ENCODE measurements around the gene NT5C1A. TPM values are rescaled to one million over a fixed set of nuclear protein-coding genes. Genes with fewer than 3 reads are reported as not detected.
A peak's percentile ranks its signal among the peaks of the same experiment; 100 is the strongest.

Gene NT5C1A
- total and polyA plus RNA-seq, 5 donors from 2014 or later, result 0.37 to 0.47 TPM; not detected in 3

DNA sequence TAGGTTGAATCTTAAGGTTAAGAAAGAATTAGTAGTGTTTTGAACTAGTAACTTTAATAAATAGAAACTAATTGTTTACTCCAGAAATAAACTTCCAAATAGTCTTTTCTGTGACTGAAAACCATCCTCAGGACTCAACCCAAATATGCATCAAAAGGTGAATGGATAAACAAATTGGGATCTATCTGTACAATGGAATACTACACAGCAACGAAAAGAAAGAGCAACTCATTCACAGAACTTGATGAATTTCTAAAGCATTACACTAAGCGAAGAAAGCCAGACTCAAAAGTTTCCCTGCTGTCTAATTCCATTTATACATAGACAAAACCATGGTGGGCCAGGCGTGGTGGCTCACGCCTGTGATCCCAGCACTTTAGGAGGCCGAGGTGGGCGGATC is 57.4 kb downstream of the NT5C1A start:
- Histone ChIP-seq H3K27ac (ENCODE audit: insufficient read depth, low read length, poor library complexity, severe bottlenecking) (no peak overlapping the region), H3K4me1 (ENCODE audit: control insufficient read depth, insufficient read depth, low read length, poor library complexity, severe bottlenecking) (peaks cover 4% of the 10 kb centered on the region), H3K27me3 (ENCODE audit: control insufficient read depth, insufficient read depth, low read length) (peaks cover 2% of the 10 kb centered on the region), H3K4me3 (ENCODE audit: low read depth, low read length) (no peak overlapping the region), H3K36me3 (ENCODE audit: control insufficient read depth, insufficient read depth, low read length) (no peaks in the 10 kb centered on the region), H3K9me3 (ENCODE audit: control insufficient read depth in 2 of 2, low read length in 2 of 2) (no peaks in the 10 kb centered on the region)
- Mint-ChIP-seq H3K36me3 (no peaks in the 10 kb centered on the region), H3K9me3 (peaks cover 0 to 1% (median 0%) of the 10 kb centered on the region in 7 donors), H3K27me3 (no peaks in the 10 kb centered on the region), H3K4me3 (no peak overlapping the region), H3K27ac (no peak overlapping the region), H3K4me1 (peaks cover 0 to 4% (median under 1%) of the 10 kb centered on the region in 4 donors)
- DNase-seq (no peak), ATAC-seq (ENCODE audit: low read depth in 2 of 2) (no peak)

DNA sequence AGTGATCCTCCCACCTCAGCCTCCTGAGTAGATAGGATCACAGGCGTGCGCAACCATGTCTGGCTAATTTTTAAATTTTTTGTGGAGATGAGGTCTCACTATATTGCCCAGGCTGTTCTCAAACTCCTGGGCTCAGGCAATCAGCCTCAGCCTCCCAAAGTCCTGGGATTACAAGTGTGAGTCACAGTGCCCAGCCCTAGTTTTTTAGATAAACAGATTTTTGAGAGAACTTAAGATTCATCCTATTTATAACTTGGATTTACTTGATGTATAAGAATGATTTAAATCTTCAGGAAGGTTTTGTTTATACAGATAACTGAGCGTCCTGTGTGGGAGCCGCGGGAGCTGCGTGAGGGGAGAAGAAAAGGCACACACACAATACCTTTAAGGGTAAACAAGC is 58.7 kb downstream of the NT5C1A start:
- H3K9me3 ChIP-seq (ENCODE audit: control insufficient read depth in 2 of 2, low read length in 2 of 2), result no peaks in the 10 kb centered on the region
- H3K27ac ChIP-seq (ENCODE audit: insufficient read depth, low read length, poor library complexity, severe bottlenecking), result no peak overlapping the region

DNA sequence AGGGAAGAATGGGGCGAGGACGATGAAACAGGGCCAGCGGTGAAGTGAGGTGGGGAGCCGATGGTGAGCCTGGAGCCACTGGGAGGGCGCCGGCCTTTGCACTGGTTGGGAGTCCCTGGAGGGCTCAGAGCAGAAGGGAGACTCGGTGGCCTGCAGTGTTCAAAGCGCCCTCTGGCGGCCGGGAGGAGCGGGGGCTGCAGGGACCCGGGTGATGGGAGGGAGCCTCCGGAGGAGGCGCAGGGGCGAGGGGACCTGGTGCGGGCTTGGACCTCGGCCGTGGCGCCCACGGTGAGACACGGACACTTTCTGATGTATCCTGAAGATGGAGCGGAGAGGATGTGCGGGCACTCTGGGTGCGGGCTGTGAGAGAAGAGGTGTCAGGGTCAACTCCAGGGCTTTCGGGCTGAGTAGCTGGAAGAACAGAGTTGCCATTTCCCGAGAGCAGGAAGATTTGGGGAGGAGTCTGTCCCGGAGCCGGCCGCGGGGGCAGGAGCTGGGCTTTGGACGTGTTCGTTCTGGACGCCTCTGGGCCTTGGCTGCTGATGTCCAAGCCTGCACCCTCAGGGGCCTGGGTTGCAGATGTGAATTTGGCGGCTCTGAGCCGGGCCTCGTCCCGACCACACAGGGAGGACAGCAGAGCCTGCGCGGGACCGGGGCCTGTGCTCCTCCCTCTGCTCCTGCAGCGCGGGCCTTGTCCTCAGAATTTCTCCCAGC is 62.1 kb downstream of the NT5C1A start:
- H3K27ac Mint-ChIP-seq, result no peak overlapping the region

More for the DNA sequence above, 58.7 kb downstream of the NT5C1A start:
- peaks cover 2% of the 10 kb centered on the region for H3K27me3 ChIP-seq (ENCODE audit: control insufficient read depth, insufficient read depth, low read length)
- H3K4me1 ChIP-seq (ENCODE audit: control insufficient read depth, insufficient read depth, low read length, poor library complexity, severe bottlenecking), result peaks cover 6% of the 10 kb centered on the region
- Mint-ChIP-seq H3K4me3 (no peak overlapping the region), H3K4me1 (peaks cover 0 to 4% (median 2%) of the 10 kb centered on the region in 4 donors), H3K9me3 (peaks cover 0 to 1% (median 0%) of the 10 kb centered on the region in 7 donors), H3K27ac (no peak overlapping the region), H3K27me3 (no peaks in the 10 kb centered on the region), H3K36me3 (no peaks in the 10 kb centered on the region)
- H3K4me3 ChIP-seq (ENCODE audit: low read depth, low read length), result no peak overlapping the region
- ATAC-seq (ENCODE audit: low read depth in 2 of 2) (no peak), DNase-seq (no peak)
- H3K36me3 ChIP-seq (ENCODE audit: control insufficient read depth, insufficient read depth, low read length), result no peaks in the 10 kb centered on the region

More for the DNA sequence above, 62.1 kb downstream of the NT5C1A start:
- peaks cover 7% of the 10 kb centered on the region for H3K27me3 Mint-ChIP-seq
- Histone ChIP-seq H3K4me3 (ENCODE audit: low read depth, low read length) (no peak overlapping the region), H3K27me3 (ENCODE audit: control insufficient read depth, insufficient read depth, low read length) (no peaks in the 10 kb centered on the region), H3K36me3 (ENCODE audit: control insufficient read depth, insufficient read depth, low read length) (no peaks in the 10 kb centered on the region), H3K27ac (ENCODE audit: insufficient read depth, low read length, poor library complexity, severe bottlenecking) (no peak overlapping the region), H3K9me3 (ENCODE audit: control insufficient read depth in 2 of 2, low read length in 2 of 2) (no peaks in the 10 kb centered on the region), H3K4me1 (ENCODE audit: control insufficient read depth, insufficient read depth, low read length, poor library complexity, severe bottlenecking) (peaks cover 10% of the 10 kb centered on the region)
- H3K9me3 Mint-ChIP-seq, result no peaks in the 10 kb centered on the region
- ATAC-seq (ENCODE audit: low read depth in 2 of 2) (peak; percentile 79 to 80), DNase-seq (peak in 2 of 3 donors; percentile 63 to 73)
- no peaks in the 10 kb centered on the region for H3K36me3 Mint-ChIP-seq
- peaks cover 3 to 9% (median 6%) of the 10 kb centered on the region in 4 donors for H3K4me1 Mint-ChIP-seq
- no peak overlapping the region for H3K4me3 Mint-ChIP-seq

Other genes starting within 250 kb of the NT5C1A start
- gene BMP8A, start 180.5 kb downstream of the NT5C1A start, total RNA-seq, result 0.35 TPM
- gene BMP8A, start 180.5 kb downstream of the NT5C1A start, polyA plus RNA-seq, result not detected
- 236 TPM for gene PABPC4, start 95.3 kb downstream of the NT5C1A start, total RNA-seq
- 10 to 100 TPM; 17.0 to 28.3 (median 21.3) TPM for gene PABPC4, start 95.3 kb downstream of the NT5C1A start, polyA plus RNA-seq
- gene HEYL, start 32.5 kb downstream of the NT5C1A start, total RNA-seq, result 0.25 TPM
- not detected for gene HEYL, start 32.5 kb downstream of the NT5C1A start, polyA plus RNA-seq
- 13.8 TPM for gene HPCAL4, start 19.3 kb upstream of the NT5C1A start, total RNA-seq
- gene HPCAL4, start 19.3 kb upstream of the NT5C1A start, polyA plus RNA-seq, result 10 to 100 TPM in 3 of 4 donors, 1 to 10 TPM in 1; 9.5 to 19.7 (median 12.5) TPM
- 36.8 TPM for gene PPIE, start 66.8 kb upstream of the NT5C1A start, total RNA-seq
- gene PPIE, start 66.8 kb upstream of the NT5C1A start, polyA plus RNA-seq, result 100 to 1,000 TPM in 1 of 4 donors, 10 to 100 TPM in 3; 90.5 to 118 (median 94.1) TPM
- gene OXCT2, start 99.2 kb upstream of the NT5C1A start, total RNA-seq, result not detected
- gene OXCT2, start 99.2 kb upstream of the NT5C1A start, polyA plus RNA-seq, result not detected
- gene BMP8B, start 116.8 kb upstream of the NT5C1A start, total RNA-seq, result 0.39 TPM
- gene BMP8B, start 116.8 kb upstream of the NT5C1A start, polyA plus RNA-seq, result under 1 TPM in 3 of 4 donors, not detected in 1; 0.05 to 0.13 (median 0.07) TPM
- 13.7 TPM for gene TRIT1, start 211.4 kb upstream of the NT5C1A start, total RNA-seq
- gene TRIT1, start 211.4 kb upstream of the NT5C1A start, polyA plus RNA-seq, result 10 to 100 TPM in 3 of 4 donors, 1 to 10 TPM in 1; 9.4 to 14.7 (median 12.4) TPM
- gene MYCL, start 229.8 kb upstream of the NT5C1A start, total RNA-seq, result not detected
- under 1 TPM in 1 of 4 donors, not detected in 3; 0.13 TPM for gene MYCL, start 229.8 kb upstream of the NT5C1A start, polyA plus RNA-seq